B cell (primary cell): Measurements from ENCODE around the gene C2orf81. TPM values are rescaled to one million over a fixed set of nuclear protein-coding genes. Genes with fewer than 3 reads are reported as not detected.

Experiments
- ATAC-seq: fragments of 200-7000 bp; cut with Tn5 transposase; one replicate; pipeline ENCODE4 v1.10.0; 2021; ENCODE audit warnings: low read depth, mild to moderate bottlenecking, moderate number of reproducible peaks, moderate library complexity
- CTCF ChIA-PET: fragments of 350-600 bp; sonication (Branson Sonifier 250); formaldehyde crosslinking; loops from one replicate; lab custom pipeline; 2021; ENCODE audit warnings: antibody characterized with exemption, inconsistent platforms; lab: Charles Lee
- POLR2A ChIA-PET: fragments of 350-600 bp; sonication (Branson Sonifier 250); formaldehyde crosslinking; loops from one replicate; lab custom pipeline; 2021; ENCODE audit warnings: antibody characterized with exemption; lab: Charles Lee
- DNase-seq: peaks from one replicate; pipeline ENCODE4 v3.0.0; 2013
- H2AFZ ChIP-seq: 2 replicates; pipeline ENCODE4 v1.6.1; 2012; ENCODE audit warnings: mild to moderate bottlenecking, low read depth, low read length; ENCODE audit not compliant: insufficient read depth, poor library complexity, severe bottlenecking
- H3K27ac ChIP-seq, 2 donors: 1 replicate in 1 of 2; 2 replicates in 1 of 2; pipeline ENCODE4 v1.5.1; 2012 to 2013; ENCODE audit warnings: low read length in 2 of 2, mild to moderate bottlenecking in 2 of 2, moderate library complexity in 1 of 2
- H3K27me3 ChIP-seq, 4 experiments: fragments of 200-600 bp in 1 of 4; sonication (generic) in 1 of 4; replicated peaks in 1 of 4; 1 replicate in 2 of 4; 2 replicates in 2 of 4; pipeline versions ENCODE4 v1.6.1 to v1.7.0; 2013 to 2016; ENCODE audit warnings: low read length in 3 of 4, mild to moderate bottlenecking in 2 of 4, mixed read lengths in 1 of 4, moderate library complexity in 1 of 4; ENCODE audit not compliant: insufficient read depth in 4 of 4, control insufficient read depth in 3 of 4; ENCODE audit errors: control extremely low read depth in 1 of 4
- H3K36me3 ChIP-seq, 2 experiments: replicated peaks in 1 of 2; 1 replicate in 1 of 2; 2 replicates in 1 of 2; pipeline versions ENCODE4 v1.6.1 to v1.7.1; 2013; ENCODE audit warnings: low read length in 1 of 2; ENCODE audit not compliant: insufficient read depth in 2 of 2, control insufficient read depth in 1 of 2; ENCODE audit errors: control extremely low read depth in 1 of 2, extremely low read depth in 1 of 2
- H3K4me1 ChIP-seq, 2 donors: fragments of 200-600 bp in 1 of 2; sonication (generic) in 1 of 2; 1 replicate in 1 of 2; 2 replicates in 1 of 2; pipeline versions ENCODE4 v1.5.1 to v1.6.1; 2013 to 2017; ENCODE audit warnings: low read length in 2 of 2; ENCODE audit not compliant: control insufficient read depth in 2 of 2, insufficient read depth in 2 of 2
- H3K4me2 ChIP-seq: replicated peaks from 2 replicates; pipeline ENCODE3; 2012; ENCODE audit warnings: mild to moderate bottlenecking, low read depth, low read length; ENCODE audit not compliant: poor library complexity, severe bottlenecking
- H3K4me3 ChIP-seq, 5 experiments: fragments of 200-600 bp in 1 of 5; sonication (generic) in 1 of 5; 1 replicate in 3 of 5; 2 replicates in 2 of 5; pipeline versions ENCODE4 v1.5.1 to v1.7.0; 2011 to 2016; ENCODE audit warnings: low read length in 4 of 5, mild to moderate bottlenecking in 4 of 5, low read depth in 2 of 5, control low read depth in 1 of 5, moderate library complexity in 1 of 5; ENCODE audit not compliant: insufficient read depth in 1 of 5; ENCODE audit errors: control extremely low read depth in 1 of 5, extremely low read depth in 1 of 5
- H3K79me2 ChIP-seq: fragments of 200-600 bp; sonication (generic); one replicate; pipeline ENCODE4 v1.6.0; 2016; ENCODE audit warnings: low read length; ENCODE audit not compliant: control insufficient read depth, insufficient read depth
- H3K9ac ChIP-seq: fragments of 200-600 bp; sonication (generic); 2 replicates; pipeline ENCODE4 v1.6.1; 2017; ENCODE audit warnings: mild to moderate bottlenecking, low read length, moderate library complexity
- H3K9me3 ChIP-seq, 3 donors: one replicate each; pipeline versions ENCODE4 v1.6.1 to v1.7.1; 2013; ENCODE audit warnings: low read length in 2 of 3; ENCODE audit not compliant: control insufficient read depth in 2 of 3, insufficient read depth in 1 of 3; ENCODE audit errors: control extremely low read depth in 1 of 3
- H4K20me1 ChIP-seq: 2 replicates; pipeline ENCODE4 v1.6.0; 2012; ENCODE audit warnings: mild to moderate bottlenecking, low read length; ENCODE audit not compliant: insufficient read depth, control insufficient read depth, poor library complexity, severe bottlenecking
- H3K27ac Mint-ChIP-seq: one replicate; pipeline ENCODE4 v1.8.0; 2021; ENCODE audit warnings: mixed read lengths
- H3K27me3 Mint-ChIP-seq: one replicate; pipeline ENCODE4 v1.8.0; 2021; ENCODE audit warnings: mixed read lengths
- H3K4me1 Mint-ChIP-seq: one replicate; pipeline ENCODE4 v1.8.0; 2021; ENCODE audit warnings: mixed read lengths
- H3K4me3 Mint-ChIP-seq: one replicate; pipeline ENCODE4 v1.8.0; 2021; ENCODE audit warnings: mixed read lengths
- H3K9me3 Mint-ChIP-seq: one replicate; pipeline ENCODE4 v1.8.0; 2022; ENCODE audit warnings: mixed read lengths; ENCODE audit not compliant: insufficient read depth
- CTCF ChIP-seq: fragments of 200-600 bp; IDR thresholded peaks from one replicate; pipeline ENCODE4 v1.8.0; 2022; ENCODE audit warnings: antibody characterized with exemption, mild to moderate bottlenecking
- EZH2 ChIP-seq: IDR thresholded peaks from 2 replicates; pipeline ENCODE4 v1.6.1; 2012; ENCODE audit warnings: borderline replicate concordance, low read depth, mild to moderate bottlenecking, moderate library complexity, low read length; ENCODE audit not compliant: insufficient read depth, poor library complexity, severe bottlenecking
- WGBS: methylation state at CpG from one replicate; pipeline ENCODE4 v1.1.5; 2013; ENCODE audit warnings: missing lambda C conversion rate; ENCODE audit not compliant: insufficient coverage; 5-methylcytosine and 5-hydroxymethylcytosine counted together
- intact Hi-C: fragments of 100-400 bp; cut with micrococcal nuclease; formaldehyde crosslinking; loops from one replicate; pipeline ENCODE4 v1.10.0; 2022
- polyA plus RNA-seq: library from polyadenylated mRNA; depleted of rRNA; stranded (reverse); fragments of >200 nt; gene quantifications from 2 replicates; pipeline ENCODE4 v1.2.3, GENCODE V29; 2012
- total RNA-seq, 2 donors: library from RNA; stranded (reverse); fragments of 120-200 nt in 1 of 2; gene quantifications; 1 replicate in 1 of 2; 2 replicates in 1 of 2; pipeline versions ENCODE4 v1.2.3 to v1.2.4, GENCODE V29; 2013 to 2022

C2orf81 gene
- total and polyA plus RNA-seq, 2 donors (not counting 1 experiment from before 2014, with no cell fraction given) = 5.4 to 8.6 TPM

GRCh38 chr2:74462054-74462785 is 40.8 kb upstream of the C2orf81 start:
- Histone ChIP-seq H3K27ac (no peak overlapping the region), H3K36me3 (peaks cover 0 to 20% of the 10 kb centered on the region in 2 experiments), H3K9me3 (no peaks in the 10 kb centered on the region), H2AFZ (no peak overlapping the region), H3K4me2 (no peak overlapping the region), H3K79me2 (peaks cover 44% of the 10 kb centered on the region), H3K9ac (no peak overlapping the region), H4K20me1 (peaks cover 16% of the 10 kb centered on the region), H3K4me3 (no peak overlapping the region), H3K27me3 (no peaks in the 10 kb centered on the region), H3K4me1 (peaks cover 20 to 29% of the 10 kb centered on the region in 2 donors)
- Mint-ChIP-seq H3K4me3 (no peak overlapping the region), H3K4me1 (peaks cover 43% of the 10 kb centered on the region), H3K27me3 (no peaks in the 10 kb centered on the region), H3K9me3 (no peaks in the 10 kb centered on the region), H3K27ac (peak overlapping the region; percentile 65)
- ATAC-seq (no peak), DNase-seq (peak; percentile 13)
- ChIA-PET POLR2A (interaction anchor here (0.5 to 0.6 kb wide), 2 partner anchors 12 to 281 kb away, joined by 3 to 8 read pairs; no protein-coding TSS in a partner anchor), CTCF (no interaction called here)
- TF ChIP-seq CTCF (no peak), EZH2 (no peak)
- WGBS = 97% methylated on average over 16 of the region's 20 CpGs
- intact Hi-C loops = no loop called here
